EL (cell line): ENCODE results near the gene RIN1.

Source experiments
- DNase-seq: peaks from one replicate; pipeline ENCODE4 v3.0.0-alpha.2; 2016

RIN1 gene

GRCh38 chr11:66293777-66294625 lies 42.2 kb downstream of the RIN1 start:
- DNase-seq = no peak

- no peak for DNase-seq
Measured at GRCh38 chr11:66293352-66293751, 42.9 kb downstream of the RIN1 start.

- DNase-seq = no peak
Measured at GRCh38 chr11:66292543-66293332, 43.5 kb downstream of the RIN1 start.

- no peak for DNase-seq
Measured at GRCh38 chr11:66291706-66292542, 44.3 kb downstream of the RIN1 start, which contains the start of gene TMEM151A. TMEM151A (plus strand) TSS chr11:66291894; CDS start chr11:66292014, 120 bp downstream.

- DNase-seq = no peak
Measured at GRCh38 chr11:66291303-66291705, 44.9 kb downstream of the RIN1 start.

- no peak for DNase-seq
Measured at GRCh38 chr11:66290330-66290621, 46.0 kb downstream of the RIN1 start.

- DNase-seq = no peak
Measured at GRCh38 chr11:66289548-66290329, 46.5 kb downstream of the RIN1 start.

GRCh38 chr11:66288671-66289547 lies 47.3 kb downstream of the RIN1 start, which contains the start of gene YIF1A:
YIF1A (minus strand) TSS chr11:66289143; CDS start chr11:66288985, 158 bp downstream.
- DNase-seq = peak; percentile 100

- DNase-seq = no peak
Measured at GRCh38 chr11:66287889-66288670, 48.2 kb downstream of the RIN1 start.

- DNase-seq = no peak
Measured at GRCh38 chr11:66287211-66287888, 48.9 kb downstream of the RIN1 start.

- DNase-seq = no peak
Measured at GRCh38 chr11:66286699-66287098, 49.5 kb downstream of the RIN1 start.

GRCh38 chr11:66285250-66285947 lies 50.8 kb downstream of the RIN1 start:
- DNase-seq = no peak

GRCh38 chr11:66284526-66285078 lies 51.6 kb downstream of the RIN1 start:
- DNase-seq = no peak

- DNase-seq = no peak
Measured at GRCh38 chr11:66283461-66284105, 52.7 kb downstream of the RIN1 start.

- DNase-seq = peak; percentile 91
Measured at GRCh38 chr11:66282468-66283455, 53.5 kb downstream of the RIN1 start.
